Spinal cord (tissue), 10 donors: ENCODE measurements around the gene FCHSD2. TPM values are rescaled to one million over a fixed set of nuclear protein-coding genes. Genes with fewer than 3 reads are reported as not detected.
"Not testable (repeated sequence)": the region's sequence is repeated elsewhere in the genome, so short reads cannot be mapped to it uniquely, and the experiment has no call there.

Experiments
- DNase-seq, 6 donors: peaks; one replicate each; pipeline versions ENCODE4 v3.0.0 to v3.0.0-alpha.2; 2013 to 2015; ENCODE audit warnings: low spot score in 6 of 6, low read depth in 4 of 6
- H3K27ac ChIP-seq: one replicate; pipeline ENCODE4 v1.5.1; 2013; ENCODE audit warnings: low read depth, low read length, control low read depth
- H3K27me3 ChIP-seq: one replicate; pipeline ENCODE4 v1.6.1; 2013; ENCODE audit warnings: low read length; ENCODE audit not compliant: control insufficient read depth, insufficient read depth
- H3K36me3 ChIP-seq: one replicate; pipeline ENCODE4 v1.6.1; 2013; ENCODE audit warnings: low read length; ENCODE audit not compliant: control insufficient read depth, insufficient read depth
- H3K4me1 ChIP-seq: one replicate; pipeline ENCODE4 v1.6.1; 2013; ENCODE audit warnings: low read length; ENCODE audit not compliant: control insufficient read depth, insufficient read depth
- H3K4me3 ChIP-seq: one replicate; pipeline ENCODE4 v1.5.1; 2013; ENCODE audit warnings: low read depth, low read length, control low read depth
- H3K9me3 ChIP-seq: one replicate; pipeline ENCODE4 v1.6.1; 2013; ENCODE audit warnings: low read length; ENCODE audit not compliant: control insufficient read depth, insufficient read depth
- WGBS: methylation state at CpG from one replicate; pipeline ENCODE4 v1.1.5; 2013; ENCODE audit warnings: missing lambda C conversion rate; ENCODE audit not compliant: insufficient coverage; 5-methylcytosine and 5-hydroxymethylcytosine counted together
- polyA plus RNA-seq, 2 donors: library from polyadenylated mRNA; unstranded; fragments of 120-200 nt; gene quantifications; one replicate each; pipeline ENCODE4 v1.2.1, GENCODE V29; 2013; ENCODE audit not compliant: insufficient read length in 2 of 2
- total RNA-seq, 2 donors: library from RNA; depleted of rRNA in 1 of 2; stranded (reverse); fragments of 120-200 nt in 1 of 2; fragments of >200 nt in 1 of 2; gene quantifications; one replicate each; pipeline versions ENCODE4 v1.2.3 to v1.2.4, GENCODE V29; 2013 to 2014
- donor health status: healthy.

Gene FCHSD2
- total and polyA plus RNA-seq, 4 donors: 43.4 to 82.0 (median 58.8) TPM

GRCh38 chr11:72912253-72912652, 229.9 kb downstream of the FCHSD2 start:
- Histone ChIP-seq H3K27ac (no peak overlapping the region), H3K9me3 (peaks cover 10% of the 10 kb centered on the region), H3K36me3 (peaks cover 6% of the 10 kb centered on the region), H3K4me3 (no peak overlapping the region), H3K27me3 (no peaks in the 10 kb centered on the region), H3K4me1 (no peaks in the 10 kb centered on the region)
- no peak for DNase-seq
- 80% methylated on average over 1 of the region's 1 CpG for WGBS

- WGBS: 97% methylated on average over 32 of the region's 42 CpGs
- H3K27ac ChIP-seq, H3K4me1 ChIP-seq, H3K36me3 ChIP-seq, H3K27me3 ChIP-seq, DNase-seq, H3K4me3 ChIP-seq: not testable (repeated sequence)
- H3K9me3 ChIP-seq: peaks cover 10% of the 10 kb centered on the region
Measured at GRCh38 chr11:72909558-72910388, 232.3 kb downstream of the FCHSD2 start.

DNA sequence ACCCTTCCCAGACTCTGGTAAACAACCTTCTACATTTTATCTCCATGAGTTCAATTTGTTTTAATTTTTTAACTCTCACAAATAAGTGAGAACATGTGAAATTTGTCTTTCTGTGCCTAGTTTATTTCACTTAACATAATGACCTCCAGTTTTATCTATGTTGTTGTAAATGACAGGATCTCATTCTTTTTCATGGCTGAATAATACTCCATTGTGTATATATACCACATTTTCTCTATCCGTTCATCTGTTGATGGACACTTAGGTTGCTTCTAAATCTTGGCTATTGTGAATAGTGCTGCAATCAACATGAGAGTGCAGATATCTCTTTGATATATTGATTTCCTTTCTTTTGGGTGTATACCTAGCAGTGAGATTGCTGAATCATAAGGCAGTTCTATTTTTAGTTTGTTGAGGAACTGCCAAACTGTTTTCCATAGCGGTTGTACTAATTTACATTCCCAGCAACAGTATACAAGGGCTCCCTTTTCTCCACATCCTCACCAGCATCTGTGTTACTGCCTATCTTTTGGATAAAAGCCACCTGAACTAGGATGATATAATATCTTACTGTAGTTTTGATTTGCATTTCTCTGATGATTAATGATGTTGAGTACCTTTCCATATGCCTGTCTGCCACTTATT, 234.0 kb downstream of the FCHSD2 start:
- Histone ChIP-seq H3K4me1 (no peaks in the 10 kb centered on the region), H3K4me3 (no peak overlapping the region), H3K36me3 (peaks cover 6% of the 10 kb centered on the region), H3K27me3 (no peaks in the 10 kb centered on the region), H3K9me3 (peaks cover 10% of the 10 kb centered on the region), H3K27ac (no peak overlapping the region)
- no CpG with 5 or more reads among the region's 2 CpGs for WGBS
- DNase-seq: no peak

GRCh38 chr11:72904016-72904415, 238.1 kb downstream of the FCHSD2 start:
- Histone ChIP-seq H3K27me3 (no peaks in the 10 kb centered on the region), H3K36me3 (no peaks in the 10 kb centered on the region), H3K4me3 (no peak overlapping the region), H3K27ac (no peak overlapping the region), H3K9me3 (no peaks in the 10 kb centered on the region), H3K4me1 (no peaks in the 10 kb centered on the region)
- no CpG with 5 or more reads among the region's 4 CpGs for WGBS
- DNase-seq: no peak

GRCh38 chr11:72901374-72901773, 240.7 kb downstream of the FCHSD2 start:
- no peaks in the 10 kb centered on the region for H3K27me3 ChIP-seq
- no peak overlapping the region for H3K27ac ChIP-seq
- H3K36me3 ChIP-seq: no peaks in the 10 kb centered on the region
- no peak overlapping the region for H3K4me3 ChIP-seq
- no peak for DNase-seq
- no peaks in the 10 kb centered on the region for H3K9me3 ChIP-seq
- H3K4me1 ChIP-seq: no peaks in the 10 kb centered on the region

- Histone ChIP-seq H3K36me3 (no peaks in the 10 kb centered on the region), H3K4me1 (no peaks in the 10 kb centered on the region), H3K4me3 (no peak overlapping the region), H3K27me3 (no peaks in the 10 kb centered on the region), H3K27ac (no peak overlapping the region), H3K9me3 (no peaks in the 10 kb centered on the region)
- DNase-seq: no peak
- WGBS: no CpG with 5 or more reads among the region's 2 CpGs
Measured at GRCh38 chr11:72900013-72900412, 242.1 kb downstream of the FCHSD2 start.

DNA sequence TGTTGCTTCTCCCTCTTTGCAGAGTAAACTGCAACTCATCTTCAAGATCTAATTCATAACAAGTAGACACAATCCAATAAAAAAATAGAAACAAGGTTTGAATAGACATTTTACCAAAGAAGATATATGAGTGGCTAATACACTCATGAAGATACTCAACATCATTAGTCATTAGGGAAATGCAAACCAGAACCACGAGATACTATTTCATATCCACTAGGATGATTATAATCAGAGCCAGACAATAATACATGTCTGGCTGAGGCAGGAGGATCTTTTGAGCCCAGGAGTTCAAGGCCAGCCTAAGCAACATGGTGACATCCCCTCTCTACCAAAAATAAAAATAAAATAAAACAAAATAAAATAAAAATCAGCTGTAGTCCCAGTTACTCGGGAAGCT, 242.9 kb downstream of the FCHSD2 start:
- no peaks in the 10 kb centered on the region for H3K27me3 ChIP-seq
- H3K4me3 ChIP-seq: no peak overlapping the region
- H3K9me3 ChIP-seq: no peaks in the 10 kb centered on the region
- DNase-seq: no peak
- H3K36me3 ChIP-seq: no peaks in the 10 kb centered on the region
- no peak overlapping the region for H3K27ac ChIP-seq
- no peaks in the 10 kb centered on the region for H3K4me1 ChIP-seq
- no CpG with 5 or more reads among the region's 2 CpGs for WGBS

DNA sequence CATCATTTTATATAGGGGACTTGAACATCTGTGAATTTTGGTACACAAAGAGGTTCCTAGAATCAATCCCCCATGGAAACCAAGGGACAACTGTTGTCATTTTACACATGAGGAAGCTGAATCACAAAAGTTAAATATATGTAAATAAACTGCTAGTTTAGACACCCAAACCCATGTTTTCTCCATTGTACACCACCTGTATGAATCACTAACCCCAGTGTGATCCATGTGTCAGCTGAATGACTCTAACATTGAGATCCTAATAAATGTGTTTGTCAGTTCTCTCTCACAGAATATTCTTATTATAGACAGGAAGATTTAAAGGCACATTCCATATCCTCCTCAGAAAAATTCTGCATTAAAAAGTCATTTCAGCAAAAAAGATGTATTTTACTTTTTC, 244.6 kb downstream of the FCHSD2 start:
- no peak for DNase-seq
- Histone ChIP-seq H3K4me1 (no peaks in the 10 kb centered on the region), H3K27ac (no peak overlapping the region)

DNA sequence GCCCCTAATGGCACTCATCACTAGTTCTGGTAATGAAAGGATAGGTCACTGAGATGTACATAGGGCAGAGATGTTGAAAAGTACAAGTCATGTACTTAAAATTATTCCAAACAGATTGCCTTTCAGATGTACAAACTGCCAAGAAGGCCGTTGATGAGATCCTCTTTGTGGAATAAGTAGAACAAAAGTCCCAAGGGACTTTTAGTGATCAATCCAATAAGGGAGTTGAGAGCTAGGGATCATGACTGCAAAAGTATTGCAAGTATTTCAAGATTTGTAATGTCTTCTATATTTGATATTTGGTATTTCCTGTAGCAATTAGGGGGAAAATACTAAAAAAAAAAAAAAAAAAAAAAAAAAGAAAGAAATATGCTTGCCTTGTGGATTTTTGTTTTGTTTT, 245.7 kb downstream of the FCHSD2 start:
- DNase-seq: no peak
- H3K4me1 ChIP-seq: no peaks in the 10 kb centered on the region
- H3K27me3 ChIP-seq: no peaks in the 10 kb centered on the region
- H3K36me3 ChIP-seq: no peaks in the 10 kb centered on the region
- H3K4me3 ChIP-seq: no peak overlapping the region
- 40% methylated on average over 1 of the region's 1 CpG for WGBS
- H3K27ac ChIP-seq: no peak overlapping the region
- H3K9me3 ChIP-seq: no peaks in the 10 kb centered on the region

More for the DNA sequence above, 244.6 kb downstream of the FCHSD2 start:
- Histone ChIP-seq H3K9me3 (no peaks in the 10 kb centered on the region), H3K27me3 (no peaks in the 10 kb centered on the region), H3K4me3 (no peak overlapping the region), H3K36me3 (no peaks in the 10 kb centered on the region)

DNA sequence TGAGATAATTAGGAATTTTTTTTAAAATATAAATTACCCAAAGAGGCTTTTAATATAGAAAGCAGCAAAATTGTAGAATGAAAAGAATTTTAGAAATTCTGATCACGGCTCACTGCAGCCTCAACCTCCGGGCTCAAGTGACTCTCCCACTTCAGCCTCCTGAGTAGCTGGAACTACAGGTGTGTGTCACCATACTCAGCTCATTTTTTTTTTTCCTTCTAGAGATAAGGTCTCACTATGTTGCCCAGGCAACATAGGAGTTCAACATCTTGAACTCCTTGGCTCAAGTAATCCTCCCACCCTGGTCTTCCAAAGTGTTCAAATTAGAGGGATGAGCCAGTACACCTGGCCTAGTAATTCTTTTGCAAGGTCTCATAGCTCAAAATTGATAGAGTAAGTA, 251.2 kb downstream of the FCHSD2 start:
- H3K27ac ChIP-seq: no peak overlapping the region
- no peak for DNase-seq
- WGBS: no CpG with 5 or more reads among the region's 2 CpGs

More for the DNA sequence above, 251.2 kb downstream of the FCHSD2 start:
- no peaks in the 10 kb centered on the region for H3K4me1 ChIP-seq
- no peak overlapping the region for H3K4me3 ChIP-seq
- peaks cover 9% of the 10 kb centered on the region for H3K36me3 ChIP-seq
- no peaks in the 10 kb centered on the region for H3K9me3 ChIP-seq
- H3K27me3 ChIP-seq: no peaks in the 10 kb centered on the region
